Transverse colon (tissue), 4 donors: ENCODE data around the gene ZNF346. TPM values are rescaled to one million over a fixed set of nuclear protein-coding genes. Genes with fewer than 3 reads are reported as not detected.
A peak's percentile ranks its signal among the peaks of the same experiment; 100 is the strongest.

ENCODE experiments used
- DNase-seq: peaks from one replicate; pipeline ENCODE4 v3.0.0-alpha.2; 2019
- H3K27ac ChIP-seq, 4 donors: fragments of 200-600 bp; sonication (generic); 2 replicates each; pipeline ENCODE4 v1.5.1; 2016 to 2018; ENCODE audit warnings: inconsistent platforms in 4 of 4
- H3K27me3 ChIP-seq: fragments of 200-600 bp; sonication (generic); 2 replicates; pipeline ENCODE4 v1.5.1; 2017; ENCODE audit warnings: inconsistent platforms
- H3K36me3 ChIP-seq, 4 donors: fragments of 200-600 bp; sonication (generic); 2 replicates each; pipeline ENCODE4 v1.5.1; 2017 to 2019; ENCODE audit warnings: inconsistent platforms in 4 of 4
- H3K4me1 ChIP-seq, 4 donors: fragments of 200-600 bp; sonication (generic); 2 replicates each; pipeline ENCODE4 v1.5.1; 2017 to 2020; ENCODE audit warnings: inconsistent platforms in 4 of 4
- H3K4me3 ChIP-seq, 4 donors: fragments of 200-600 bp; sonication (generic); 1 replicate in 1 of 4; 2 replicates in 3 of 4; pipeline versions ENCODE4 v1.5.1 to v1.6.1; 2017 to 2019; ENCODE audit warnings: inconsistent platforms in 4 of 4
- H3K9me3 ChIP-seq, 2 donors: fragments of 200-600 bp; sonication (generic); 2 replicates each; pipeline ENCODE4 v1.5.1; 2017 to 2019; ENCODE audit warnings: inconsistent platforms in 2 of 2
- CTCF ChIP-seq, 5 experiments: fragments of 200-600 bp in 3 of 5; fragments of 450-650 bp in 2 of 5; sonication (generic) in 3 of 5; IDR thresholded peaks; 1 replicate in 2 of 5; 2 replicates in 3 of 5; pipeline ENCODE4 v1.5.1; 2016 to 2017; ENCODE audit warnings: antibody characterized with exemption in 5 of 5, inconsistent platforms in 3 of 5, mild to moderate bottlenecking in 2 of 5, moderate library complexity in 1 of 5
- EP300 ChIP-seq: sonication (generic); formaldehyde crosslinking; IDR thresholded peaks from one replicate; pipeline ENCODE4 v1.6.1; 2017; ENCODE audit warnings: antibody characterized with exemption, low read depth
- POLR2A ChIP-seq: fragments of 450-650 bp; IDR thresholded peaks from one replicate; pipeline ENCODE4 v1.6.1; 2016; ENCODE audit warnings: antibody characterized with exemption, mild to moderate bottlenecking, moderate library complexity
- POLR2AphosphoS5 ChIP-seq, 3 donors: sonication (generic); formaldehyde crosslinking; IDR thresholded peaks; one replicate each; pipeline ENCODE4 v1.6.1; 2016; ENCODE audit warnings: antibody characterized with exemption in 3 of 3
- WGBS, 2 donors: methylation state at CpG; one replicate each; pipeline ENCODE4 v1.1.5; 2018; ENCODE audit warnings: low coverage in 1 of 2; 5-methylcytosine and 5-hydroxymethylcytosine counted together
- in situ Hi-C, 4 donors: fragments of 200-750 bp; cut with MboI; loops; one replicate each; pipeline versions ENCODE4 v1.15.0 to v1.15.1; 2017; ENCODE audit warnings: low sequenced_read_pairs in 3 of 4, low pct_ligation_motif_present in 1 of 4, low pct_unique_long_range_greater_than_20kb in 1 of 4
- intact Hi-C: fragments of 100-400 bp; cut with DNase I; formaldehyde crosslinking; loops from one replicate; pipeline ENCODE4 v1.15.1; 2023; ENCODE audit warnings: low total_unique reads
- total RNA-seq, 4 donors: library from RNA; depleted of rRNA; stranded (reverse); fragments of >200 nt; gene quantifications; one replicate each; pipeline ENCODE4 v1.1.0, GENCODE V29; 2016

Gene ZNF346
- total RNA-seq, 4 donors from 2014 or later, result 10.1 to 19.5 (median 12.6) TPM

GRCh38 chr5:177113566-177114424 lies 91.3 kb downstream of the ZNF346 start:
- TF ChIP-seq POLR2A (no peak), CTCF (IDR thresholded peaks at IDR 0.05) (peak; percentile 96 to 99 (median 98))
- DNase-seq, result peak; percentile 81
- H3K4me3 ChIP-seq, result no peak overlapping the region
- H3K27ac ChIP-seq, result peak overlapping the region in 2 of 4 donors; percentile 26 to 41
- in situ Hi-C loops, result loop anchor here in 1 of 4 donors (25.0 kb wide), 1 partner anchor 174 kb away; no protein-coding TSS in a partner anchor
- intact Hi-C loops, result loop anchor here (2.0 kb wide), 1 partner anchor 19 kb away; the partner anchor contains the start of gene NSD1
- H3K4me1 ChIP-seq, result peaks cover 0 to 20% (median 8%) of the 10 kb centered on the region in 4 donors
- H3K27me3 ChIP-seq, result no peaks in the 10 kb centered on the region
- 20 to 64% methylated on average over 2 to 14 of the region's 14 CpGs for WGBS, 2 donors
- no peaks in the 10 kb centered on the region for H3K9me3 ChIP-seq
- no peaks in the 10 kb centered on the region for H3K36me3 ChIP-seq

DNA sequence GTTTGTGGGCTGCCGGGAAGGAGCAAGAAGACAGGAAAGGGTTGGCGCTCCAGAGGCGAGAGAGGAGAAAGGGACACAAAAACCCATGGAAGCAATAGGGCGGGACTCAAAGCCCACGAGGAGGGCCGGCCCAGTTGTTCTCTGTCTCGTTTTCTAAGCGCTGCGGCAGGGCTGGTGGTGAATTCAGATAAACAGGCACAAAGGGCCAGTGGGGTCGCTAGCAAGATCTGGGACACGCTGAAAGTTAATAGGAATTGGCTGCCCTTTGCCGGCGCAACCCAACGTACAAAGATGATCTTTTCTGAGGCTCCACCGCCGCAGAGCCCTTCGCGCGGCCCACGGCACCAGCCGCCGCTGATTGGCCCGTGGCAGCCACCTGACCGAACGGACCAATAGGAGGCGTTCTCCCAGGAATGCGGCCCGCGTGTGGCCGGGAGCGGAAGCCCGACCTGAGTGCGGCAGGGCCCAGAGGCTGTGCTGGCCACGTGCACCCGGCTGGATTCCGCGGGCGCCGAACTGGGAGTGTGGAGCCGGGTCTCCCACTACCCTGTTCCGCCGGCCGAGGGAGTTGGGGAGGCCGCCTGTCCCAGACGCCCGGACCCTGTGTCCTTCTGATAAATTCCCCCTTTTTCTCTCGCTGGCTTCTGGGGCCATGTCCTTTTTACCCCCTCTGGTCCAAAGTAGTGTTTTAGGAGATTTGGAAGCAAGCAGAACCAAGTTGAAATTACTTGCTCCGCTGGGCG lies 94.3 kb downstream of the ZNF346 start:
- in situ Hi-C loops, result loop anchor here in 1 of 4 donors (25.0 kb wide), 1 partner anchor 170 kb away; no protein-coding TSS in a partner anchor
- no peaks in the 10 kb centered on the region for H3K9me3 ChIP-seq
- H3K27ac ChIP-seq, result peak overlapping the region; percentile 36 to 81 (median 74)
- TF ChIP-seq POLR2AphosphoS5 (IDR thresholded peaks at IDR 0.05) (peak in 1 of 3 donors; percentile 40), CTCF (IDR thresholded peaks at IDR 0.05) (no peak), POLR2A (no peak)
- H3K36me3 ChIP-seq, result no peaks in the 10 kb centered on the region
- H3K27me3 ChIP-seq, result no peaks in the 10 kb centered on the region
- peaks cover 0 to 16% (median 4%) of the 10 kb centered on the region in 4 donors for H3K4me1 ChIP-seq
- 58 to 67% methylated on average over 10 to 42 of the region's 49 CpGs for WGBS, 2 donors
- intact Hi-C loops, result no loop called here
- DNase-seq, result peak; percentile 80
- peak overlapping the region in 2 of 4 donors; percentile 4 to 25 for H3K4me3 ChIP-seq

- H3K27me3 ChIP-seq, result no peaks in the 10 kb centered on the region
- 95 to 96% methylated on average over 14 to 30 of the region's 30 CpGs for WGBS, 2 donors
- H3K27ac ChIP-seq, result peak overlapping the region in 2 of 4 donors; percentile 70 to 81
- H3K4me1 ChIP-seq, result peaks cover 0 to 15% (median 4%) of the 10 kb centered on the region in 4 donors
- no peak overlapping the region for H3K4me3 ChIP-seq
- no peak for TF ChIP-seq CTCF (IDR thresholded peaks at IDR 0.05)
- no peak for TF ChIP-seq EP300
- TF ChIP-seq POLR2A, result no peak
- TF ChIP-seq POLR2AphosphoS5 (IDR thresholded peaks at IDR 0.05), result no peak
- no peak for DNase-seq
- in situ Hi-C loops, result loop anchor here in 1 of 4 donors (25.0 kb wide), 1 partner anchor 170 kb away; no protein-coding TSS in a partner anchor
- intact Hi-C loops, result no loop called here
- H3K36me3 ChIP-seq, result no peaks in the 10 kb centered on the region
- H3K9me3 ChIP-seq, result no peaks in the 10 kb centered on the region
These were observed 95.0 kb downstream of the ZNF346 start for GRCh38 chr5:177117441-177118045.

DNA sequence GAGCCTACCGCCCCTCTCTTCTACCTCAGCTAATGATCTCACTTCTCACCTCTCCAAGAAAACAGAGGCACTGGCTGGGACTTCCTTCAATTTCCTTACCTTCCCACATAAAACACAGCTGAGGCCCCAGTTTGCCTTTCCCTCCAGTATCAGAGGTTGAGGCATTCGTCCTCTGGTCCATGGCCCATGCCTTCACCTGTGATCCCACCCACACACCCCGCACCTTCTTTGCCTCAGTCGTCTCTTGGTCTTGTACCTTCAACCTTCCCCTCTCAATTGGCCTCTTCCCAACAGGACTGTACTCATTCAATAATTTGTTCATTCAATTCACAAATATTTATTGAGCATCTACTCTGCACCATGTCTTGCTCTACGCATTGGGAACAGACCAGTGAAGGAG lies 100.1 kb downstream of the ZNF346 start:
- Histone ChIP-seq H3K9me3 (no peaks in the 10 kb centered on the region), H3K4me1 (no peaks in the 10 kb centered on the region), H3K27ac (no peak overlapping the region), H3K27me3 (no peaks in the 10 kb centered on the region), H3K36me3 (no peaks in the 10 kb centered on the region), H3K4me3 (no peak overlapping the region)
- TF ChIP-seq POLR2A (no peak), POLR2AphosphoS5 (IDR thresholded peaks at IDR 0.05) (no peak), EP300 (no peak), CTCF (IDR thresholded peaks at IDR 0.05) (no peak)
- WGBS, 2 donors, result 97 to 100% methylated on average over 4 to 5 of the region's 5 CpGs
- intact Hi-C loops (no loop called here), in situ Hi-C loops (loop anchor here in 1 of 4 donors (25.0 kb wide), 1 partner anchor 165 kb away; no protein-coding TSS in a partner anchor)
- DNase-seq, result no peak
